GM18505 (cell line): ENCODE data around the gene MT1H.
"Not testable (repeated sequence)": the region's sequence is repeated elsewhere in the genome, so short reads cannot be mapped to it uniquely, and the experiment has no call there.

Experiments
- ATAC-seq: cut with Tn5 transposase; IDR thresholded peaks from one replicate; pipeline ENCODE4 v1.9.1; 2021; ENCODE audit not compliant: unreplicated experiment
- POLR2A ChIP-seq: IDR thresholded peaks from 4 replicates; pipeline ENCODE4 v1.6.1; 2011; ENCODE audit warnings: borderline replicate concordance; ENCODE audit not compliant: insufficient read depth, insufficient read length; ENCODE audit errors: extremely low read depth

Gene MT1H

GRCh38 chr16:56715126-56715525 is 45.5 kb downstream of the MT1H start:
- TF ChIP-seq POLR2A = no peak
- no peak for ATAC-seq

GRCh38 chr16:56716761-56717160 is 47.1 kb downstream of the MT1H start:
- no peak for TF ChIP-seq POLR2A
- ATAC-seq = no peak

- not testable (repeated sequence) for ATAC-seq
Observed at GRCh38 chr16:56717532-56717931, 47.9 kb downstream of the MT1H start.
